ENCODE data around the gene PRKCE. TPM values are rescaled to one million over a fixed set of nuclear protein-coding genes. Genes with fewer than 3 reads are reported as not detected.

Gene PRKCE
- total and polyA plus RNA-seq, 2 experiments from 2014 or later: 0.94 to 1.2 TPM

DNA sequence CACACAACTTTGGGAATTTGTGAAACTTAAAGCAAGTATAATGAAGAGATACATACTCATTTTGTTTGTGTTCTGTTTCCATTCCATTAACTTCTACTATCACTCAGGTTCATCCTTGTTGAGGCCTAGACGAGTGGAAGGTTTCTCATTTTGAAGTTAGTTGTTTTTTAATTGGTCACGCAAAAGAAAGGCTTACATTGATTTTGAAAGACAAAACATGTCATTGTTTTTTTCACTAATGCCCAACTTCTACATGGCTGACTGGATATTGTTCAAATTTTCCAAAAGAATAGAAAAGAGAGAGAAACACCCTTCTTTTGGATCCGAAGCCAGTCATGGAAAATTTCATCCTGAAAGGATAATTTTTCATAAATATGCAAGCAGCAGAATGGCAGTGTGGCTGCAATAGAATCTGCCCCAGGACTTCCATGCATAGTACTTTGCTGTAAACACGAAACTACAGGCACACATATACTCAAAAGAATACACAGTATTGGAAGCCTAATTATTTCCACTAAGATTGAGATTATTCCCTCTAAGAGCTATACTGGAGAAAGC is 27.4 kb downstream of the PRKCE start:
- no peak for TF ChIP-seq EZH2phosphoT487 (IDR thresholded peaks at IDR 0.05; ENCODE audit: unreplicated experiment)
- TF ChIP-seq, protein P1, sequence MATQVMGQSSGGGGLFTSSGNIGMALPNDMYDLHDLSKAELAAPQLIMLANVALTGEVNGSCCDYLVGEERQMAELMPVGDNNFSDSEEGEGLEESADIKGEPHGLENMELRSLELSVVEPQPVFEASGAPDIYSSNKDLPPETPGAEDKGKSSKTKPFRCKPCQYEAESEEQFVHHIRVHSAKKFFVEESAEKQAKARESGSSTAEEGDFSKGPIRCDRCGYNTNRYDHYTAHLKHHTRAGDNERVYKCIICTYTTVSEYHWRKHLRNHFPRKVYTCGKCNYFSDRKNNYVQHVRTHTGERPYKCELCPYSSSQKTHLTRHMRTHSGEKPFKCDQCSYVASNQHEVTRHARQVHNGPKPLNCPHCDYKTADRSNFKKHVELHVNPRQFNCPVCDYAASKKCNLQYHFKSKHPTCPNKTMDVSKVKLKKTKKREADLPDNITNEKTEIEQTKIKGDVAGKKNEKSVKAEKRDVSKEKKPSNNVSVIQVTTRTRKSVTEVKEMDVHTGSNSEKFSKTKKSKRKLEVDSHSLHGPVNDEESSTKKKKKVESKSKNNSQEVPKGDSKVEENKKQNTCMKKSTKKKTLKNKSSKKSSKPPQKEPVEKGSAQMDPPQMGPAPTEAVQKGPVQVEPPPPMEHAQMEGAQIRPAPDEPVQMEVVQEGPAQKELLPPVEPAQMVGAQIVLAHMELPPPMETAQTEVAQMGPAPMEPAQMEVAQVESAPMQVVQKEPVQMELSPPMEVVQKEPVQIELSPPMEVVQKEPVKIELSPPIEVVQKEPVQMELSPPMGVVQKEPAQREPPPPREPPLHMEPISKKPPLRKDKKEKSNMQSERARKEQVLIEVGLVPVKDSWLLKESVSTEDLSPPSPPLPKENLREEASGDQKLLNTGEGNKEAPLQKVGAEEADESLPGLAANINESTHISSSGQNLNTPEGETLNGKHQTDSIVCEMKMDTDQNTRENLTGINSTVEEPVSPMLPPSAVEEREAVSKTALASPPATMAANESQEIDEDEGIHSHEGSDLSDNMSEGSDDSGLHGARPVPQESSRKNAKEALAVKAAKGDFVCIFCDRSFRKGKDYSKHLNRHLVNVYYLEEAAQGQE (IDR thresholded peaks at IDR 0.05; ENCODE audit: unreplicated experiment): no peak
- no peak for TF ChIP-seq NANOG (IDR thresholded peaks at IDR 0.05; ENCODE audit: borderline replicate concordance)
- TF ChIP-seq ZNF114 (CRISPR knock-in tag; IDR thresholded peaks at IDR 0.05): no peak
- TF ChIP-seq JUNB (IDR thresholded peaks at IDR 0.05; ENCODE audit: unreplicated experiment): no peak
- no peak for TF ChIP-seq EZH2 (IDR thresholded peaks at IDR 0.05; ENCODE audit: low read depth, unreplicated experiment)
- no peak for TF ChIP-seq CREB1 (CRISPR knock-in tag; IDR thresholded peaks at IDR 0.05; ENCODE audit: low read depth)
- no peak for TF ChIP-seq STAT1 (IDR thresholded peaks at IDR 0.05; ENCODE audit: unreplicated experiment)
- TF ChIP-seq, protein P2, sequence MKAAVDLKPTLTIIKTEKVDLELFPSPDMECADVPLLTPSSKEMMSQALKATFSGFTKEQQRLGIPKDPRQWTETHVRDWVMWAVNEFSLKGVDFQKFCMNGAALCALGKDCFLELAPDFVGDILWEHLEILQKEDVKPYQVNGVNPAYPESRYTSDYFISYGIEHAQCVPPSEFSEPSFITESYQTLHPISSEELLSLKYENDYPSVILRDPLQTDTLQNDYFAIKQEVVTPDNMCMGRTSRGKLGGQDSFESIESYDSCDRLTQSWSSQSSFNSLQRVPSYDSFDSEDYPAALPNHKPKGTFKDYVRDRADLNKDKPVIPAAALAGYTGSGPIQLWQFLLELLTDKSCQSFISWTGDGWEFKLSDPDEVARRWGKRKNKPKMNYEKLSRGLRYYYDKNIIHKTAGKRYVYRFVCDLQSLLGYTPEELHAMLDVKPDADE (IDR thresholded peaks at IDR 0.05): no peak
- TF ChIP-seq, protein P3, sequence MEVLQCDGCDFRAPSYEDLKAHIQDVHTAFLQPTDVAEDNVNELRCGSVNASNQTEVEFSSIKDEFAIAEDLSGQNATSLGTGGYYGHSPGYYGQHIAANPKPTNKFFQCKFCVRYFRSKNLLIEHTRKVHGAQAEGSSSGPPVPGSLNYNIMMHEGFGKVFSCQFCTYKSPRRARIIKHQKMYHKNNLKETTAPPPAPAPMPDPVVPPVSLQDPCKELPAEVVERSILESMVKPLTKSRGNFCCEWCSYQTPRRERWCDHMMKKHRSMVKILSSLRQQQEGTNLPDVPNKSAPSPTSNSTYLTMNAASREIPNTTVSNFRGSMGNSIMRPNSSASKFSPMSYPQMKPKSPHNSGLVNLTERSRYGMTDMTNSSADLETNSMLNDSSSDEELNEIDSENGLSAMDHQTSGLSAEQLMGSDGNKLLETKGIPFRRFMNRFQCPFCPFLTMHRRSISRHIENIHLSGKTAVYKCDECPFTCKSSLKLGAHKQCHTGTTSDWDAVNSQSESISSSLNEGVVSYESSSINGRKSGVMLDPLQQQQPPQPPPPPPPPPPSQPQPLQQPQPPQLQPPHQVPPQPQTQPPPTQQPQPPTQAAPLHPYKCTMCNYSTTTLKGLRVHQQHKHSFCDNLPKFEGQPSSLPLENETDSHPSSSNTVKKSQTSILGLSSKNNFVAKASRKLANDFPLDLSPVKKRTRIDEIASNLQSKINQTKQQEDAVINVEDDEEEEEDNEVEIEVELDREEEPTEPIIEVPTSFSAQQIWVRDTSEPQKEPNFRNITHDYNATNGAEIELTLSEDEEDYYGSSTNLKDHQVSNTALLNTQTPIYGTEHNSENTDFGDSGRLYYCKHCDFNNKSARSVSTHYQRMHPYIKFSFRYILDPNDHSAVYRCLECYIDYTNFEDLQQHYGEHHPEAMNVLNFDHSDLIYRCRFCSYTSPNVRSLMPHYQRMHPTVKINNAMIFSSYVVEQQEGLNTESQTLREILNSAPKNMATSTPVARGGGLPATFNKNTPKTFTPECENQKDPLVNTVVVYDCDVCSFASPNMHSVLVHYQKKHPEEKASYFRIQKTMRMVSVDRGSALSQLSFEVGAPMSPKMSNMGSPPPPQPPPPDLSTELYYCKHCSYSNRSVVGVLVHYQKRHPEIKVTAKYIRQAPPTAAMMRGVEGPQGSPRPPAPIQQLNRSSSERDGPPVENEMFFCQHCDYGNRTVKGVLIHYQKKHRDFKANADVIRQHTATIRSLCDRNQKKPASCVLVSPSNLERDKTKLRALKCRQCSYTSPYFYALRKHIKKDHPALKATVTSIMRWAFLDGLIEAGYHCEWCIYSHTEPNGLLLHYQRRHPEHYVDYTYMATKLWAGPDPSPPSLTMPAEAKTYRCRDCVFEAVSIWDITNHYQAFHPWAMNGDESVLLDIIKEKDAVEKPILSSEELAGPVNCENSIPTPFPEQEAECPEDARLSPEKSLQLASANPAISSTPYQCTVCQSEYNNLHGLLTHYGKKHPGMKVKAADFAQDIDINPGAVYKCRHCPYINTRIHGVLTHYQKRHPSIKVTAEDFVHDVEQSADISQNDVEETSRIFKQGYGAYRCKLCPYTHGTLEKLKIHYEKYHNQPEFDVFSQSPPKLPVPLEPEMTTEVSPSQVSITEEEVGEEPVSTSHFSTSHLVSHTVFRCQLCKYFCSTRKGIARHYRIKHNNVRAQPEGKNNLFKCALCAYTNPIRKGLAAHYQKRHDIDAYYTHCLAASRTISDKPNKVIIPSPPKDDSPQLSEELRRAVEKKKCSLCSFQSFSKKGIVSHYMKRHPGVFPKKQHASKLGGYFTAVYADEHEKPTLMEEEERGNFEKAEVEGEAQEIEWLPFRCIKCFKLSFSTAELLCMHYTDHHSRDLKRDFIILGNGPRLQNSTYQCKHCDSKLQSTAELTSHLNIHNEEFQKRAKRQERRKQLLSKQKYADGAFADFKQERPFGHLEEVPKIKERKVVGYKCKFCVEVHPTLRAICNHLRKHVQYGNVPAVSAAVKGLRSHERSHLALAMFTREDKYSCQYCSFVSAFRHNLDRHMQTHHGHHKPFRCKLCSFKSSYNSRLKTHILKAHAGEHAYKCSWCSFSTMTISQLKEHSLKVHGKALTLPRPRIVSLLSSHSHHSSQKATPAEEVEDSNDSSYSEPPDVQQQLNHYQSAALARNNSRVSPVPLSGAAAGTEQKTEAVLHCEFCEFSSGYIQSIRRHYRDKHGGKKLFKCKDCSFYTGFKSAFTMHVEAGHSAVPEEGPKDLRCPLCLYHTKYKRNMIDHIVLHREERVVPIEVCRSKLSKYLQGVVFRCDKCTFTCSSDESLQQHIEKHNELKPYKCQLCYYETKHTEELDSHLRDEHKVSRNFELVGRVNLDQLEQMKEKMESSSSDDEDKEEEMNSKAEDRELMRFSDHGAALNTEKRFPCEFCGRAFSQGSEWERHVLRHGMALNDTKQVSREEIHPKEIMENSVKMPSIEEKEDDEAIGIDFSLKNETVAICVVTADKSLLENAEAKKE (CRISPR knock-in tag; IDR thresholded peaks at IDR 0.05): no peak
- Histone ChIP-seq H3K9me2 (ENCODE audit: insufficient read depth) (peaks cover 4% of the 10 kb centered on the region; the same call in 1 of the 2 replicates), H3K27me3 (ENCODE audit: insufficient read depth) (no peaks in the 10 kb centered on the region), H2AFZ (no peak overlapping the region), H3K36me3 (ENCODE audit: insufficient read depth) (no peaks in the 10 kb centered on the region), H4K20me1 (replicated peaks; ENCODE audit: insufficient read depth) (no peaks in the 10 kb centered on the region), H3K27ac (ENCODE audit: low read depth) (no peak overlapping the region), H3F3A (replicated peaks; ENCODE audit: low read depth) (no peaks in the 10 kb centered on the region), H3K4me1 (ENCODE audit: insufficient read depth) (no peaks in the 10 kb centered on the region), H3K4me3 (no peak overlapping the region), H3K4me2 (no peak overlapping the region), H3K79me2 (replicated peaks; ENCODE audit: insufficient read depth) (no peaks in the 10 kb centered on the region)
- peaks cover 2% of the 10 kb centered on the region for H3K27me3 Mint-ChIP-seq (ENCODE audit: insufficient read depth, low read depth, poor library complexity)
- H3K9me3 Mint-ChIP-seq: no peaks in the 10 kb centered on the region
- ATAC-seq (no peak), DNase-seq (ENCODE audit: low spot score) (no peak)
- no peak overlapping the region for H3K27ac Mint-ChIP-seq
- H3K4me1 Mint-ChIP-seq: peaks cover 12% of the 10 kb centered on the region
- no peaks in the 10 kb centered on the region for H3K36me3 Mint-ChIP-seq (ENCODE audit: low read depth)
- no peak overlapping the region for H3K4me3 Mint-ChIP-seq
